ENCODE results near the gene KSR1. TPM values are rescaled to one million over a fixed set of nuclear protein-coding genes. Genes with fewer than 3 reads are reported as not detected.
"Not testable (repeated sequence)": the region's sequence is repeated elsewhere in the genome, so short reads cannot be mapped to it uniquely, and the experiment has no call there.

The KSR1 gene
- total RNA-seq, 1 donor from 2014 or later = 114 TPM

GRCh38 chr17:27654654-27655524 is 198.6 kb downstream of the KSR1 start:
- Mint-ChIP-seq H3K27me3 (peaks cover 2% of the 10 kb centered on the region), H3K9me3 (no peaks in the 10 kb centered on the region), H3K36me3 (ENCODE audit: low read depth) (peaks cover 2% of the 10 kb centered on the region), H3K4me1 (peaks cover 8% of the 10 kb centered on the region), H3K4me3 (no peak overlapping the region), H3K27ac (no peak overlapping the region)
- POLR2A ChIA-PET = no interaction called here
- intact Hi-C loops (cut with micrococcal nuclease) = loop anchor here (1.0 to 2.0 kb wide), 3 partner anchors 225 to 596 kb away; no protein-coding TSS in a partner anchor
- peak; percentile 61 for DNase-seq
- ATAC-seq (ENCODE audit: low read depth) = peak; percentile 91
- peak; percentile 97 for TF ChIP-seq CTCF (IDR thresholded peaks at IDR 0.05)
- CTCF ChIA-PET = interaction anchor here (0.6 to 6.7 kb wide), 15 partner anchors 9 to 492 kb away, joined by 3 to 112 read pairs (median 5); no protein-coding TSS in a partner anchor

DNA sequence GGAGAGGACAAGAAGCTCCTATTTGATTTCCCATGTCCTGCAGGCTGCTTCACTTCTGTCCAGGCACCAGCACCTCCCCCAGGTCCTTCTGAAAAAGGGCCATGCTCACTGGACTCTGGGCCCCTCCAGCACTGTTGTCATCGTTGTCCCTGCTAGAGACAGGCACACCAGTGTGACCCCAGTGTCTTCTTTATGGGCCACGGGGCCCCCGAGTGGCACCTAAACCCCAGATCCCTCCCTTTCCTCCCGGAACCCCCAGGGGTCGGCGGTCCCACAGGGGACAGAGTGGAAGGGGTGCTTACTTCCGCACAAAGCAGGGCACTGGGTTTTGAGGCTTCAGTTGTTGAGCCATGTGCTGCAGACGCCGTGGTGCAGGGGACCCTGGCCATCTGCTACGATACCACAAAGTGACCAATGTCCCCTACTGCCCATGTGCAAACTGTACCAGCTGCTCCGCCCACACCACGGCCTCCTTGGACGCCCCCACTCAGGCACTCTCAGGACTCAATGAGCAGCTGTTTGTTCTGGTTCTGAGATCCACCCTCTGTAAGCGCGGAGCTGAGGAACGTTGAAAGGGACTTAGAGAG is 199.4 kb downstream of the KSR1 start:
- H3K4me1 Mint-ChIP-seq; POLR2A ChIA-PET; H3K27ac Mint-ChIP-seq; ATAC-seq (ENCODE audit: low read depth); H3K36me3 Mint-ChIP-seq (ENCODE audit: low read depth); H3K4me3 Mint-ChIP-seq; H3K27me3 Mint-ChIP-seq; H3K9me3 Mint-ChIP-seq; DNase-seq: not testable (repeated sequence)
- CTCF ChIA-PET = interaction anchor here (1.0 to 6.7 kb wide), 8 partner anchors 8 to 224 kb away, joined by 3 to 112 read pairs (median 10); no protein-coding TSS in a partner anchor
- intact Hi-C loops (cut with micrococcal nuclease) = loop anchor here (2.0 kb wide), 2 partner anchors 275 to 595 kb away; no protein-coding TSS in a partner anchor

- H3K9me3 Mint-ChIP-seq; DNase-seq; POLR2A ChIA-PET; intact Hi-C loops (cut with micrococcal nuclease); H3K4me1 Mint-ChIP-seq; CTCF ChIA-PET; H3K27me3 Mint-ChIP-seq; H3K36me3 Mint-ChIP-seq (ENCODE audit: low read depth); ATAC-seq (ENCODE audit: low read depth); H3K4me3 Mint-ChIP-seq; H3K27ac Mint-ChIP-seq: not testable (repeated sequence)
Measured at GRCh38 chr17:27656620-27657019, 200.4 kb downstream of the KSR1 start.

GRCh38 chr17:27657620-27658019 is 201.4 kb downstream of the KSR1 start:
- no peak overlapping the region for H3K4me3 Mint-ChIP-seq
- POLR2A ChIA-PET = no interaction called here
- peaks cover 2% of the 10 kb centered on the region for H3K27me3 Mint-ChIP-seq
- intact Hi-C loops (cut with micrococcal nuclease) = no loop called here
- CTCF ChIA-PET = interaction anchor here (0.9 kb wide), 1 partner anchor 54 kb away, joined by 3 read pairs; no protein-coding TSS in a partner anchor
- DNase-seq (no peak), ATAC-seq (ENCODE audit: low read depth) (no peak)
- TF ChIP-seq CTCF (IDR thresholded peaks at IDR 0.05) = no peak
- H3K9me3 Mint-ChIP-seq = no peaks in the 10 kb centered on the region
- H3K4me1 Mint-ChIP-seq = peaks cover 6% of the 10 kb centered on the region
- H3K27ac Mint-ChIP-seq = no peak overlapping the region
- H3K36me3 Mint-ChIP-seq (ENCODE audit: low read depth) = no peaks in the 10 kb centered on the region

DNA sequence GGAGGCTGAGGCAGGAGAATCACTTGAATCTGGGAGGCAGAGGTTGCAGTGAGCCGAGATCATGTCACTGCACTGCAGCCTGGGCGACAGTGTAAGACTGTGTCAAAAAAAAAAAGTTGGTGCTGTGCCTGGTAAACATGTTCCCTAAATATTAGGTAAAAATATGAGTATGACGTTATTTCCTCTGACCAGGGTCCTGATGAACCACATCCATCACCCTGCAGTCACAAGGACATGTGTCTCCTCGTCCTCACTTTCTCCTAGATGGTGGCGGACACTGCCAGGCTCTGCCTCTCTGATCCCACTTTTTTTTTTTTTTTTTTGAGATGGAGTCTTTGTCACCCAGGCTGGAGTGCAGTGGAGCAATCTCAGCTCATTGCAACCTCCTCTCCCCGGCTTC is 203.4 kb downstream of the KSR1 start:
- H3K36me3 Mint-ChIP-seq (ENCODE audit: low read depth) = no peaks in the 10 kb centered on the region
- intact Hi-C loops (cut with micrococcal nuclease) = no loop called here
- TF ChIP-seq CTCF (IDR thresholded peaks at IDR 0.05) = no peak
- ATAC-seq (ENCODE audit: low read depth) = no peak
- H3K27me3 Mint-ChIP-seq = peaks cover 2% of the 10 kb centered on the region
- no peaks in the 10 kb centered on the region for H3K9me3 Mint-ChIP-seq
- peaks cover 2% of the 10 kb centered on the region for H3K4me1 Mint-ChIP-seq
- no peak overlapping the region for H3K4me3 Mint-ChIP-seq
- no peak overlapping the region for H3K27ac Mint-ChIP-seq
- CTCF ChIA-PET = no interaction called here
- POLR2A ChIA-PET = no interaction called here
- no peak for DNase-seq

DNA sequence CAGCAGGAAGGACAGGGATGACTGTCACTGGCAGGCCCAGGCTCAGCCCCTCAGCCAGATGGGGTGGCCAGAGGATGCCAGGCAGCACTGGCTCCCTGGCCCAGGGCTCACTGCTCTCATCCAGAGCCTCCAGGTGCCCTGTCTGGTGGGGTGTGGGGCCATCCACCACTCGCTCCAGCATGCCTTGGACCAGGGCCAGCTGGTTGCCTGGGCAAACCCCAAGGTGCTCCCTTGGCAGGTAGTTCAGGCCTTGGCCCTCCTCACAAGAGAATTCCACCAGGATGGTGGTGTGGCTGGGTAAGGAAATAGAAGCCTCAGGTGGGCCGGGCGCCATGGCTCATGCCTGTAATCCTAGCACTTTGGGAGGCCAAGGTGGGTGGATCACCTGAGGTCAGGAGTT is 204.2 kb downstream of the KSR1 start:
- Mint-ChIP-seq H3K27me3 (no peaks in the 10 kb centered on the region), H3K4me1 (no peaks in the 10 kb centered on the region), H3K36me3 (ENCODE audit: low read depth) (no peaks in the 10 kb centered on the region), H3K27ac (no peak overlapping the region), H3K4me3 (no peak overlapping the region), H3K9me3 (no peaks in the 10 kb centered on the region)
- CTCF ChIA-PET = no interaction called here
- intact Hi-C loops (cut with micrococcal nuclease) = no loop called here
- POLR2A ChIA-PET = no interaction called here
- TF ChIP-seq CTCF (IDR thresholded peaks at IDR 0.05) = no peak
- ATAC-seq (ENCODE audit: low read depth) = no peak
- no peak for DNase-seq
